Astrocyte of the spinal cord (primary cell): Measurements from ENCODE around the gene ZMPSTE24.

Experiments
- DNase-seq: peaks from one replicate; pipeline ENCODE4 v3.0.0; 2011; ENCODE audit warnings: low read depth, low spot score
- H3K4me3 ChIP-seq: 2 replicates; pipeline ENCODE4 v1.5.1; 2011; ENCODE audit warnings: low read depth, mild to moderate bottlenecking, low read length, moderate library complexity
- in situ Hi-C: cut with HindIII; loops from 2 replicates; pipeline ENCODE4 v1.10.0; 2017; ENCODE audit warnings: low sequenced_read_pairs
- TF ChIP-seq, protein P1 (sequence below): IDR thresholded peaks from 2 replicates; pipeline ENCODE4 v1.5.1; 2012; ENCODE audit warnings: low read depth, mild to moderate bottlenecking, low read length, inconsistent platforms

ZMPSTE24 gene

DNA sequence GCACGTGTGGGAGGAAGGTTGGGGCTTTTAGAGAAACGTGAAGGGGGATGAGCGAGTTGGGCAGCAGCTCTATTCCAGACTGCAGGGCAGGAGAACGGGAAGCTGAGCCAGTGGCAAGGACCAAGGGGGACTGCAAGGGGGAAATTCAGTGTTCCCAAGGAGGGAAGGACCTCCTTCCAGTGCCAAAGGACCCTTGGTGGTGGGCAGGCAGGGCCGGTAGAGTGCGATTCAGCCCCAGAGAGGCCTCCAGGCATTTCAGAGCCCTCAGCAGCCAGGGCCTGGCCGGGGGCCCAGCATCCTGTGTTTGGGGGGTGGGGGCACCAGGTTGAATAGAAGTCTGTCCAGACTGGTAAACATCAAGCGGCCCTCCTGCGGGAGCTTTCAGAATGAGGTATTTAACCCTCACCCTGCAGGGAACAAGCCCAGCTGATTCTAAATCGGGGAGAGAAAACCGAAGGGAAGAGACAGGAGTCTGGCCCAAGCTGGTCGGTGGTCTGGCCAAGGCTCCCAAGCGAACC is 56.7 kb downstream of the ZMPSTE24 start:
- in situ Hi-C loops: no loop called here
- peak overlapping the region; percentile 4 for H3K4me3 ChIP-seq
- no peak for DNase-seq
- TF ChIP-seq, protein P1, sequence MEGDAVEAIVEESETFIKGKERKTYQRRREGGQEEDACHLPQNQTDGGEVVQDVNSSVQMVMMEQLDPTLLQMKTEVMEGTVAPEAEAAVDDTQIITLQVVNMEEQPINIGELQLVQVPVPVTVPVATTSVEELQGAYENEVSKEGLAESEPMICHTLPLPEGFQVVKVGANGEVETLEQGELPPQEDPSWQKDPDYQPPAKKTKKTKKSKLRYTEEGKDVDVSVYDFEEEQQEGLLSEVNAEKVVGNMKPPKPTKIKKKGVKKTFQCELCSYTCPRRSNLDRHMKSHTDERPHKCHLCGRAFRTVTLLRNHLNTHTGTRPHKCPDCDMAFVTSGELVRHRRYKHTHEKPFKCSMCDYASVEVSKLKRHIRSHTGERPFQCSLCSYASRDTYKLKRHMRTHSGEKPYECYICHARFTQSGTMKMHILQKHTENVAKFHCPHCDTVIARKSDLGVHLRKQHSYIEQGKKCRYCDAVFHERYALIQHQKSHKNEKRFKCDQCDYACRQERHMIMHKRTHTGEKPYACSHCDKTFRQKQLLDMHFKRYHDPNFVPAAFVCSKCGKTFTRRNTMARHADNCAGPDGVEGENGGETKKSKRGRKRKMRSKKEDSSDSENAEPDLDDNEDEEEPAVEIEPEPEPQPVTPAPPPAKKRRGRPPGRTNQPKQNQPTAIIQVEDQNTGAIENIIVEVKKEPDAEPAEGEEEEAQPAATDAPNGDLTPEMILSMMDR: no peak

DNA sequence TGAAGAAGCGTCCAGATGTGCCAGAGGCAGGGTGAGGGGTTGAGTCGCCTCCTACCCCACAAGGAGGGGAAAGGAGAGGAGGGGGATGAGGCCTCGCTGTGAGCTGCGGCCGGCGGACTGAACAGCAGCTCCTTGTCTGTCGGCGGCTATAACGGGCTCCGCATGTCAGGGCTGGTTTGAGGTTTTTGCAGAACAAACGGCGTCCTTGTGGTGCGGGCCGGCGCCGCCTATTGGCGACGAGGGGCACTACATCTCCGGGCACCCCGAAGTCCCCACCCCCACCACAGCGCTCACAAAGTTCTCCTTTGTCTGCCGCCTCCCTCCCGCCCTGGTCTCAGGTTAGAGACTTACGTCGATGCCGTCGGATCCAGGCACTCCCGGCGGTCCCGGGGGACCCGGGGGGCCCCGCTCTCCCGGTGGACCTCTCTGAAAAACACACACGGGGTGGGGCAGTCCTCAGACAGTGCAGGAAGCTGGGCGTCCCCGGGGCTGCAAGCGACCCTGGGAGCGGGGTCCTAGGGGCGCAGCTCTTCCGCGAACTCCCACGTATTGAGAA is 57.3 kb downstream of the ZMPSTE24 start:
- in situ Hi-C loops: no loop called here
- TF ChIP-seq, protein P1: peak; percentile 92
- peak overlapping the region; percentile 32 for H3K4me3 ChIP-seq
- peak; percentile 87 for DNase-seq

DNA sequence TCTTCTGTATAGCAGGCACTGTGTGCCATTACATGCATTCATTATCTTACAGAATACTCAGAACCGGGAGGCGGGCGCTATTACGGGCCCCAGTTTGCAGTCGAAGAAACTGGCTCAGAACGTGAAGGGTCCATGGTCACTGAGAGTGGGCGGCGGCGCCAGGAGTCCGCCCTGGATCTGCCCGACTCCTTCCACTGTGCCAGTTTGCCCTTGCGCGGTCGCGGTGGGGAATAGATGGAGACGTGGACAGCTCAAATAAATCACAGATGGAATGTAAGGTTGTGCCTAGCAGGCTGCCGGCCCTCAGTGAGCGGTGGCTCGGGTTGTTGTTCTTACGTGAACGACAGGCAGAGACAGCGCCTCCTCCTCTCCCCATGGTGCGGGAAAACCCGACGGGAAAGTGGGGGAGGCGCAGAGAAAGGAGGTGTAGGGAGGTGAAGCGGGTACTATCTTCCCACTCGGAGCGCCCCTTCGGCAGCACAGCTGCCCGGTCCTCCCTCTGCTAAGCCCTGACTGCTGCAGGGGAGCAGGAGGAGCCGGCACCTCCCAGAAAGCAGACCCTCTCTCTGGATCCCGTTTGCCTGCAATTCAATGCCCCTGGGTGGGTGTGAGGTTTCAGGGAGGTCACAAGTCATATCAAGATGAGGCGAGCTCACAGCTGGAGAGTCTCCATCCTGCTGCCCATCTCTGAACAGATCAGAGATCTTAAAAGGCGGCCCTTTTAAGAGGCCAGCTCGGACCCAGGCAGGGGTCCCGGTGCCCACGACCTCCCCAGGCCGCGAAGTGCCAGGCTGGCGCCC is 58.0 kb downstream of the ZMPSTE24 start:
- DNase-seq: no peak
- TF ChIP-seq, protein P1: no peak
- in situ Hi-C loops: no loop called here
- peak overlapping the region; percentile 32 for H3K4me3 ChIP-seq

DNA sequence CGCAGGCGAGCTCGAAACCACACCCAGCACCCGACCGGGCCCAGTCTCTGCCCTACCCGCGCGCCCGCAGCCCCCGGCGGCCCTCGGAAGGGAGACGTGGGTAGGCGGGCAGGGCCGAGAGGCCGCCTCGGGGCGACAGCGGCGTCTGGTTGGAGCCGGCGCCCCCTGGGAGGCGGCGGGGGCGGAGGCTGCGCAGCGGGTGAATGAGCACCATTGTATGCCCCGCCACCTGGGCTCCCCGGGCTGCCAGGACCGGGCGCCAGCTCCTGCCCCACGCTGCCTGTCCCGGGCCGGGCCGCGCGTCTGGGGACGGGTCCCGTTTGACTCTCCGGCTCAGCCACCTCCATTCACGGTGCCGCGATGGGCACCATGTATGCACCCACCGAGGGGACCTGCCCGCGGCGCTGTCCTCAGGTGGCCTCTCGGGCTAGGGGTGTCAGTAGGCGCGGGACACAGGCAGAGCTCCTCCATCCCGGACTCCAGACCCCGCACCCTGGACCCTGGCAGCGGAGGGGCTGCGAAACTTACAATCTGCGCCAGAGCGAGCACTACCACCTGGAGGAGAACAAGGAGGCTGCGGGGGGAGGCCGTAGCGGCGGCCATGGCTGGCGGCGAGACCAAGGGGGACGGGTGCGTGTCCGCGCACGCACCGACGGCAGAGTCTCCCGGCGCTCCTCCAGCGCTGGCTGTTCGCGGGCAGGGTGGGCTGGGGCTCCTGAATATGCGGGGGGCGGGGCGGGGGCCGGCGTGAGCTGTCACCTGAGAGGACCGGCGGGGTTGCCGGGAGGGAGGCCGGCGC is 58.8 kb downstream of the ZMPSTE24 start, which contains the start of gene COL9A2:
TSS of gene COL9A2 (minus strand) at position 692 of the 799 bp plus-strand sequence. CDS start at position 603, 89 bp downstream.
- TF ChIP-seq, protein P1: no peak
- H3K4me3 ChIP-seq: peak within 1 kb of the TSS; percentile 32
- in situ Hi-C loops: no loop called here
- DNase-seq: no peak

DNA sequence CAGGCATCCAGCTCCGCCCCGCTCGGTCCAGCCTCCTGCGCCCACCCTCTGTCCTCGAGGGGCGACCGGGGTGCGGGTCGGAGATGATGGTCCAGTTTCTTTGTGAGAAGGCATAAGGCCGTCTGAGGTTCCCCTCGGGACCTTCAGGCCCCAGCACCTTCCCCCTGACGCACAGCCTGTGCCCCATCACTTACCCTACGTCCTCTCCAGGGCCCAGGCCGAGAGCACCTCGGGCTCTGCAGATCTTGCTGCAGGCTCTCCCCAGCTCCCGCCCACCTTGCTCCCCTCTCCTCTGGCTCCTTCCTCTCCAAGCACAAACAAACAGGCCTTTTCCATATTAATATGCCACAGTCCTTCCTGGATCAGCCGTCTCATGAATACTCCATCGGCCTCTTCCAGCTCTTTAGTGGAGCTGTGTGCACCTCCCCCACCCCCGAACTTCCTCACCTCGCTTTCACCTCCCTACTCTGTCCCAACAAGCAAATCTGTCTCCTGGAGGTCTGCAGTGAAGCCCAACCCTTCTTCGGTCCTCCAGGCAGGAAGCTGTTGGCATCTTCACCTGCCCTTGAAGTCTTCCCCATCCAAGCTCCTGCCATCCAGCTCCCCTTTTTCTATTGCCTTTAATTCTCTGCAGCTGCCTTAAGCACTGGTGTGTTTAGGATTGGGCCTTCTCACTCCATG is 59.5 kb downstream of the ZMPSTE24 start:
- H3K4me3 ChIP-seq: no peak overlapping the region
- DNase-seq: no peak
- in situ Hi-C loops: no loop called here
- TF ChIP-seq, protein P1: no peak

DNA sequence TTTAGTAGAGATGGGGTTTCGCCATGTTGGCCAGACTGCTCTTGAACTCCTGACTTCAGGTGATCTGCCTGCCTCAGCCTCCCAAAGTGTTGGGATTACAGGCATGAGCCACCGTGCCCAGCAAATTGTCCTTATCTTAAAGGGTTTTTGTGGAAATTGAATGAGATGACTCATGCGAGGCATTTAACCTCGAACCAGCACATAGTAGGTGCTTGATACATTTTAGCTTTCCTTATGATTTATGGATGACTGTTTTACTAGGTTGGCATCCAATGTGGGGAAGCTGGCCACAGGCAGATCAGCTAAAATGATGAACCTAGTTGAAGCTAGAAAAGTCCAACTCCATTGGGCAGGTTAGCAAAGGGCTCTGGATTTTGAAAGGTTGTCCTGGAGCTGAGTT is 60.4 kb downstream of the ZMPSTE24 start:
- TF ChIP-seq, protein P1: no peak

More for the DNA sequence above, 60.4 kb downstream of the ZMPSTE24 start:
- in situ Hi-C loops: no loop called here
- H3K4me3 ChIP-seq: no peak overlapping the region
- DNase-seq: no peak
